Gastrocnemius medialis (tissue), 4 donors: ENCODE results near the gene ABR.

Experiments
- POLR2A ChIP-seq, 2 donors: fragments of 450-650 bp; IDR thresholded peaks; one replicate each; pipeline ENCODE4 v1.6.1; 2017; ENCODE audit warnings: antibody characterized with exemption in 2 of 2, mild to moderate bottlenecking in 2 of 2, moderate library complexity in 2 of 2
- TF ChIP-seq, protein P1 (sequence below), 5 experiments: fragments of 450-650 bp in 3 of 5; fragments of 200-600 bp in 2 of 5; sonication (generic) in 2 of 5; IDR thresholded peaks in 4 of 5; conservative IDR thresholded peaks in 1 of 5; 1 replicate in 4 of 5; 2 replicates in 1 of 5; pipeline ENCODE4 v1.5.1; 2016 to 2019; ENCODE audit warnings: antibody characterized with exemption in 5 of 5, mild to moderate bottlenecking in 3 of 5, moderate library complexity in 3 of 5

GRCh38 chr17:1149869-1150268 lies 29.9 kb downstream of the ABR start:
- no peak for TF ChIP-seq POLR2A (IDR thresholded peaks at IDR 0.05)
- TF ChIP-seq, protein P1, sequence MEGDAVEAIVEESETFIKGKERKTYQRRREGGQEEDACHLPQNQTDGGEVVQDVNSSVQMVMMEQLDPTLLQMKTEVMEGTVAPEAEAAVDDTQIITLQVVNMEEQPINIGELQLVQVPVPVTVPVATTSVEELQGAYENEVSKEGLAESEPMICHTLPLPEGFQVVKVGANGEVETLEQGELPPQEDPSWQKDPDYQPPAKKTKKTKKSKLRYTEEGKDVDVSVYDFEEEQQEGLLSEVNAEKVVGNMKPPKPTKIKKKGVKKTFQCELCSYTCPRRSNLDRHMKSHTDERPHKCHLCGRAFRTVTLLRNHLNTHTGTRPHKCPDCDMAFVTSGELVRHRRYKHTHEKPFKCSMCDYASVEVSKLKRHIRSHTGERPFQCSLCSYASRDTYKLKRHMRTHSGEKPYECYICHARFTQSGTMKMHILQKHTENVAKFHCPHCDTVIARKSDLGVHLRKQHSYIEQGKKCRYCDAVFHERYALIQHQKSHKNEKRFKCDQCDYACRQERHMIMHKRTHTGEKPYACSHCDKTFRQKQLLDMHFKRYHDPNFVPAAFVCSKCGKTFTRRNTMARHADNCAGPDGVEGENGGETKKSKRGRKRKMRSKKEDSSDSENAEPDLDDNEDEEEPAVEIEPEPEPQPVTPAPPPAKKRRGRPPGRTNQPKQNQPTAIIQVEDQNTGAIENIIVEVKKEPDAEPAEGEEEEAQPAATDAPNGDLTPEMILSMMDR (IDR thresholded peaks at IDR 0.05 in 4 of 5, conservative IDR thresholded peaks at IDR 0.05 in 1 of 5), result no peak
